Smooth muscle cell (in vitro differentiated cells): Measurements from ENCODE around the gene HEPHL1. TPM values are rescaled to one million over a fixed set of nuclear protein-coding genes. Genes with fewer than 3 reads are reported as not detected.
"Not testable (repeated sequence)": the region's sequence is repeated elsewhere in the genome, so short reads cannot be mapped to it uniquely, and the experiment has no call there.

Experiments
- DNase-seq: peaks from one replicate; lab custom pipeline; 2025; ENCODE audit not compliant: unreplicated experiment; lab: John Stamatoyannopoulos, UW
- H2AFZ ChIP-seq: fragments of 200-600 bp; sonication (generic); 2 replicates; pipeline ENCODE4 v1.6.0; 2016; ENCODE audit warnings: antibody characterized with exemption, low read depth, mild to moderate bottlenecking
- H3F3A ChIP-seq: fragments of 200-600 bp; sonication (generic); 2 replicates; pipeline ENCODE4 v1.6.0; 2017; ENCODE audit warnings: antibody characterized with exemption, low read depth
- H3K27ac ChIP-seq: fragments of 200-600 bp; sonication (generic); 2 replicates; pipeline ENCODE4 v1.5.1; 2016; ENCODE audit warnings: low read depth, mild to moderate bottlenecking
- H3K27me3 ChIP-seq: fragments of 200-600 bp; sonication (generic); 2 replicates; pipeline ENCODE4 v1.6.1; 2016; ENCODE audit warnings: low read depth, mild to moderate bottlenecking
- H3K36me3 ChIP-seq: fragments of 200-600 bp; sonication (generic); 2 replicates; pipeline ENCODE4 v1.5.1; 2016; ENCODE audit warnings: low read depth
- H3K4me1 ChIP-seq: fragments of 200-600 bp; sonication (generic); 2 replicates; pipeline ENCODE4 v1.5.1; 2016; ENCODE audit warnings: low read depth
- H3K4me2 ChIP-seq: fragments of 200-600 bp; sonication (generic); 2 replicates; pipeline ENCODE4 v1.6.0; 2016; ENCODE audit warnings: mild to moderate bottlenecking
- H3K4me3 ChIP-seq: fragments of 200-600 bp; sonication (generic); 2 replicates; pipeline ENCODE4 v1.5.1; 2016; ENCODE audit warnings: mild to moderate bottlenecking
- H3K79me2 ChIP-seq: fragments of 200-600 bp; sonication (generic); 2 replicates; pipeline ENCODE4 v1.6.0; 2016; ENCODE audit warnings: low read depth, mild to moderate bottlenecking
- H3K9ac ChIP-seq: fragments of 200-600 bp; sonication (generic); 2 replicates; pipeline ENCODE4 v1.6.0; 2016; ENCODE audit warnings: low read depth
- H3K9me3 ChIP-seq: fragments of 200-600 bp; sonication (generic); replicated peaks from 2 replicates; pipeline ENCODE4 v1.5.1; 2016; ENCODE audit warnings: low read depth
- H4K20me1 ChIP-seq: fragments of 200-600 bp; sonication (generic); 2 replicates; pipeline ENCODE4 v1.6.0; 2016; ENCODE audit warnings: low read depth
- CTCF ChIP-seq: fragments of 200-600 bp; sonication (generic); IDR thresholded peaks from 2 replicates; pipeline ENCODE4 v1.5.1; 2017; ENCODE audit warnings: borderline replicate concordance, mild to moderate bottlenecking, antibody characterized with exemption; ENCODE audit not compliant: insufficient read depth, poor library complexity, severe bottlenecking
- WGBS: methylation state at CpG from one replicate; pipeline ENCODE4 v1.1.7; 2016; ENCODE audit warnings: low lambda C conversion rate; 5-methylcytosine and 5-hydroxymethylcytosine counted together
- polyA plus RNA-seq: library from polyadenylated mRNA; unstranded; fragments of >200 nt; fragmentation: Nextera tagmentation; extraction: Ambion mirVana; gene quantifications from 2 replicates; pipeline ENCODE4 v1.2.1, GENCODE V29; 2016
- total RNA-seq: library from RNA; depleted of rRNA; stranded (reverse); fragments of >200 nt; gene quantifications from 2 replicates; pipeline ENCODE4 v1.2.3, GENCODE V29; 2014

Gene HEPHL1
- total and polyA plus RNA-seq, 2 experiments from 2014 or later, result 0.13 to 0.21 TPM

GRCh38 chr11:94117871-94118270, 96.7 kb downstream of the HEPHL1 start:
- peaks cover 2% of the 10 kb centered on the region for H3K4me1 ChIP-seq
- no peaks in the 10 kb centered on the region for H3K79me2 ChIP-seq
- H3K4me2 ChIP-seq, result no peak overlapping the region
- no peak overlapping the region for H3K27ac ChIP-seq
- no peak for TF ChIP-seq CTCF
- H3K9ac ChIP-seq, result no peak overlapping the region
- no peak overlapping the region for H3K4me3 ChIP-seq
- H3F3A ChIP-seq, result no peaks in the 10 kb centered on the region
- H3K27me3 ChIP-seq, result no peaks in the 10 kb centered on the region
- H3K9me3 ChIP-seq, result no peaks in the 10 kb centered on the region
- no peaks in the 10 kb centered on the region for H4K20me1 ChIP-seq
- no peak overlapping the region for H2AFZ ChIP-seq
- no peaks in the 10 kb centered on the region for H3K36me3 ChIP-seq
- no peak for DNase-seq

DNA sequence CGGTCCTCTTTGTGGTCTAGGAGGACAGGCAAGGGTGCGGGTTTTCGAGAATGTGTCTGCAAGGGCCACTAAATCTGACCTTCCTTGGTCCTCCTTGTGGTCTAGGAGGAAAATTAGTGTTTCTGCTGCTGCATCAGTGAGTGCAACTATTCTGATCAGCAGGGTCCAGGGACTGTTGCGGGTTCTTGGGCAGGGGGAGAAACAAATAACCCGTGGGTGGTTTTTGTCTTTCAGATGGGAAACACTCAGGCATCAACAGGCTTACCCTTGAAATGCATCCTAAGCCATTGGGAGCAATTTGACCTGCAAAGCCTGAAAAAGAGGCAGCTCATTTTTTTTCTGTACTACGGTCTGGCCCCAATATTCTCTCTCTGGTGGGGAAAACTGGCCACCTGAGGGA, 98.5 kb downstream of the HEPHL1 start:
- DNase-seq, H2AFZ ChIP-seq, H3F3A ChIP-seq, H3K27ac ChIP-seq, H3K4me1 ChIP-seq, H3K36me3 ChIP-seq, H3K9me3 ChIP-seq, H3K4me3 ChIP-seq, H3K4me2 ChIP-seq, H4K20me1 ChIP-seq, H3K79me2 ChIP-seq, H3K9ac ChIP-seq, H3K27me3 ChIP-seq: not testable (repeated sequence)
- WGBS, result 82% methylated on average over 6 of the region's 6 CpGs

DNA sequence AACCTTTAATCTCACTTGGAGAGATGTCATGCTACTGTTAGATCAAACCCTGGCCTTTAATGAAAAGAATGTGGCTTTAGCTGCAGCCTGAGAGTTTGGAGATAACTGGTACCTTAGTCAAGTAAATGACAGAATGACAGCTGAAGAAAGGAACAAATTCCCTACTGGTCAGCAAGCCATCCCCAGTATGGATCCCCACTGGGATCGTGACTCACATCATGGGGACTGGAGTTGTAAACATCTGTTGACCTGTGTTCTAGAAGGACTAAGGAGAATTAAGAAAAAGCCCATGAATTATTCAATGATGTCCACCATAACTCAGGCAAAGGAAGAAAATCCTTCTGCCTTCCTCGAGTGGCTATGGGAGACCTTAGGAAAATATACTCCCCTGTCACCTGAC, 99.4 kb downstream of the HEPHL1 start:
- H3K4me3 ChIP-seq, DNase-seq, H3K27me3 ChIP-seq, H3F3A ChIP-seq, H4K20me1 ChIP-seq, H3K79me2 ChIP-seq, H3K9ac ChIP-seq, H3K36me3 ChIP-seq, H3K9me3 ChIP-seq, H2AFZ ChIP-seq, H3K4me1 ChIP-seq: not testable (repeated sequence)
- Histone ChIP-seq H3K27ac (peak overlapping the region; percentile 46), H3K4me2 (peak overlapping the region; percentile 3)
- 87% methylated on average over 2 of the region's 2 CpGs for WGBS

DNA sequence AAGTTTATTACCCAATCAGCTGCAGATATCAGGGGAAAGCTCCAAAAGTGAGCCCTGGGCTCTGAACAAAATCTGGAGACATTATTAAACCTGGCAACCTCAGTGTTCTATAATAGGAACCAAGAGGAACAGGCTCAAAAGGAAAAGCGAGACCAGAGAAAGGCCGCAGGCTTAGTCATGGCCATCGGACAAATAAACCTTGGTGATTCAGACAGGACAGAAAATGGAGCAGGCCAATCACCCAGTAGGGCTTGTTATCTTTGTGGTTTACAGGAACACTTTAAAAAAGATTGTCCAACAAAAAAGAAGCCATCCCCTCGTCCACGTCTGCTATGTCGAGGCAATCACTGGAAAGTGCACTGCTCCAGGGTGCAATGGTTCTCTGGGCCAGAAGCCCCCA, 99.8 kb downstream of the HEPHL1 start:
- no peaks in the 10 kb centered on the region for H3K36me3 ChIP-seq
- H3F3A ChIP-seq, result no peaks in the 10 kb centered on the region
- H3K9me3 ChIP-seq, result no peaks in the 10 kb centered on the region
- H3K79me2 ChIP-seq, result no peaks in the 10 kb centered on the region
- TF ChIP-seq CTCF, result no peak
- H4K20me1 ChIP-seq, result no peaks in the 10 kb centered on the region
- no peaks in the 10 kb centered on the region for H3K27me3 ChIP-seq
- peak overlapping the region; percentile 46 for H3K27ac ChIP-seq
- WGBS, result 37% methylated on average over 6 of the region's 6 CpGs
- H3K4me2 ChIP-seq, result peak overlapping the region; percentile 3
- H2AFZ ChIP-seq, result no peak overlapping the region
- H3K4me3 ChIP-seq, result no peak overlapping the region
- no peaks in the 10 kb centered on the region for H3K4me1 ChIP-seq
- H3K9ac ChIP-seq, result no peak overlapping the region
- no peak for DNase-seq

DNA sequence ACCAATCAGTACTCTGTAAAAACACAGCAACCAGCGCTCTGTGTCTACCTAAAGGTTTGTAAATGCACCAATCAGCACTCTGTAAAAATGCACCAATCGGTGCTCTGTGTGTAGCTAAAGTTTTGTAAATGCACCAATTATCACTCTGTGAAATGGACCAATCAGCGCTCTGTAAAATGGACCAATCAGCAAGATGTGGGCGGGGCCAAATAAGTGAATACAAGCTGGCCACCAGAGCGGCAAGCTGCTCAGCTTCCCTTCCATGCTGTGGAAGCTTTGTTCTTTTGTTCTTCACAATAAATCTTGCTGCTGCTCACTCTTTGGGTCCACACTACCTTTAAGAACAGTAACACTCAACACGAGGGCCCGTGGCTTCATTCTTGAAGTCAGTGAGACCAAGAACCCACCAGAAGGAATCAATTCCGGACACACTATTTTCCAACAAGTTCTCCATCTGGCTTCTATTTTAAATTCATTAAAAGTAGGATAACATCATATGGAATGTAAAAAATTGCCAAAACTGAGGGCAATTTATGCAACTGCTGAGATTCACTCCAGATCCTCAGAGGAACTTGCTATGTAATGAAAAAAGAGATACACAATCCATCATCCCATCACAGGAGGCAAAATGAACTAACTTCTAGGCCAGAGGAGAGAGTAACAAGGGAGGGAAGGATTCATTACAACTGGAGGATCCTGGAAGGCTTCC, 104.4 kb downstream of the HEPHL1 start:
- Histone ChIP-seq H3K9me3 (no peaks in the 10 kb centered on the region), H3K36me3 (no peaks in the 10 kb centered on the region), H3K27me3 (no peaks in the 10 kb centered on the region), H2AFZ (no peak overlapping the region), H3K4me2 (no peak overlapping the region), H3F3A (peaks cover 10% of the 10 kb centered on the region), H3K4me1 (peaks cover 7% of the 10 kb centered on the region), H4K20me1 (no peaks in the 10 kb centered on the region), H3K9ac (no peak overlapping the region), H3K79me2 (peaks cover 18% of the 10 kb centered on the region), H3K27ac (no peak overlapping the region), H3K4me3 (no peak overlapping the region)
- WGBS, result 98% methylated on average over 8 of the region's 8 CpGs
- DNase-seq, result no peak
- TF ChIP-seq CTCF, result no peak
